T-helper 1 cell treated with Interleukin-12 subunit alpha and Interleukin-12 subunit beta and Interleukin-4 antibody, amounts not matched to agents 30 μg/mL and 1 μg/mL, for 36 hours (primary cell): Measurements from ENCODE around the gene PRDM1.
A peak's percentile ranks its signal among the peaks of the same experiment; 100 is the strongest.

Experiments
- H3K27ac Mint-ChIP-seq: one replicate; pipeline ENCODE4 v1.8.0; 2021; ENCODE audit warnings: mild to moderate bottlenecking, mixed read lengths
- H3K27me3 Mint-ChIP-seq: one replicate; pipeline ENCODE4 v1.8.0; 2021; ENCODE audit warnings: low read depth, mixed read lengths
- H3K36me3 Mint-ChIP-seq: one replicate; pipeline ENCODE4 v1.8.0; 2021; ENCODE audit warnings: low read depth, mixed read lengths
- H3K4me1 Mint-ChIP-seq: one replicate; pipeline ENCODE4 v1.8.0; 2021; ENCODE audit warnings: low read depth, mixed read lengths
- H3K4me3 Mint-ChIP-seq: one replicate; pipeline ENCODE4 v1.8.0; 2021; ENCODE audit warnings: mild to moderate bottlenecking, moderate library complexity, mixed read lengths
- H3K9me3 Mint-ChIP-seq: one replicate; pipeline ENCODE4 v1.8.0; 2021; ENCODE audit warnings: mixed read lengths

The PRDM1 gene

DNA sequence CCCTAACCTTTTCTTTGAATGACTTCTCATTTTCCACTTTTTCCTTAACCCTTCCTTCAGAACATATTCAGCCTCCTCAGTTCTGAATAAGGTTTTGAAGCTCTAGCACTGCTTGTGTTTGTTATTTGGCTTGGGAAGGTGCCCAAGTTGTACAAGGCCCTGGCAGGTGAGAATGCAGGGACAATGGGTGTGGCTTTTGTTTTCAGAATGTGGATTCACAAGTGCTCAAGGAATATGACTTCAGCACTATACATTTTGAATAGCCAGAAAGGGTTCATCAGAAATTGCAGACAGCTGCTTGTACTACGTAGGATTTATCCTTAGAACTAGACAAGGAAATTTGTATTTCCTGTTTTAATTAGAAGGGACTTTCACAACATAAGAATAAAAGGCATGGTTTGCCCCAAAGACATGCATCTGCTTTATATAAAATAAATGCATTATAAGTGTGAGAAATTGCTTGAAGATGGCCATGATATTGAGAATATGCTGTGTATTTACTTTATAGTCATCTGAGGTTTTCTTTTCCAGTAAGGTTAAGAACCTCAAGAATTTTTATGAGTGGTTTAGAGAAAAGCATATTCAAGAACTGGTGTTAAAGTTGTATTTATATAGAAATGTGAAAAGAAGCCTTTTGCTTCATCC, 29.3 kb upstream of the PRDM1 start:
- no peaks in the 10 kb centered on the region for H3K27me3 Mint-ChIP-seq
- H3K4me1 Mint-ChIP-seq, result peaks cover 12% of the 10 kb centered on the region
- H3K9me3 Mint-ChIP-seq, result no peaks in the 10 kb centered on the region
- H3K4me3 Mint-ChIP-seq, result peak overlapping the region; percentile 7
- peaks cover 5% of the 10 kb centered on the region for H3K36me3 Mint-ChIP-seq
- no peak overlapping the region for H3K27ac Mint-ChIP-seq

DNA sequence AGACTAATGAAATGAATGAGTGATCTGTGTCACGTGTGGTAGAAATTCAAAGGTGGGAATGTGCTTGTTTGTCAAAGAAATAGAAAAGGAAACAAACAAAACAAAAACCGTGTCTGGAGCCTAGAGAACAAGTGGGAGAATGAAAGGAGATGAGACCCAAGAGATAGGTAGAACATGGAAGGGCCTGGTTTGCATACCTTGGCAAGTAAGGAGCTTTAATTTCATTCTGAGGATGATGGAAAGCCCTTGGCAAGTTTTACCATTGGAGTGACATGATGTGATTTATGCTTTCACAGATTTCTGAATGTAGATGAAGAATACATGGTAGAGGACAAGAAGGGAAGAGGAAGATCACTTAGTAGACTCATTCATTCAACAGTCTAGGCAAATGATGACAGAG, 26.8 kb upstream of the PRDM1 start:
- no peaks in the 10 kb centered on the region for H3K27me3 Mint-ChIP-seq
- H3K27ac Mint-ChIP-seq, result no peak overlapping the region
- no peaks in the 10 kb centered on the region for H3K9me3 Mint-ChIP-seq
- peaks cover 15% of the 10 kb centered on the region for H3K4me1 Mint-ChIP-seq
- peaks cover 3% of the 10 kb centered on the region for H3K36me3 Mint-ChIP-seq
- H3K4me3 Mint-ChIP-seq, result no peak overlapping the region

DNA sequence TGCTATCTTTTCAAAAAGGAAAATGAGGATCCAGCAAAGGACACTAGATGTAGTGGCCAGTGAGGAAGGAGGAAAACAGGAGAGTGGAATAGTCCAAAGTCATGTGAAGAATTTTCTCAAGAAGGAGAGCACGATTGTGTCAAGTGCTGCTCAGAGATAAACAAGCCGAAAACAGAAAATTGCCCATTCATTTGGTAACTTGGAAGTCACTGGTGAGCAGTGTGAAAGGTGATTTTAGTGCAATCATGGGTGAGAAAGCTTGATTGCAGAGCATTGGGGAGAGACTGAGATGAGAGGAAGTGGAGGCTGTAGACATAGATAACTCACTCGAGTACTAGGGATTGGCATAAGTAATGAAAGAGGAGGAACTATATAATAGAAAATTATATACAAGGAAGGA, 26.0 kb upstream of the PRDM1 start:
- H3K9me3 Mint-ChIP-seq, result no peaks in the 10 kb centered on the region
- no peak overlapping the region for H3K4me3 Mint-ChIP-seq
- no peak overlapping the region for H3K27ac Mint-ChIP-seq
- peaks cover 18% of the 10 kb centered on the region for H3K4me1 Mint-ChIP-seq
- H3K27me3 Mint-ChIP-seq, result no peaks in the 10 kb centered on the region
- peaks cover 3% of the 10 kb centered on the region for H3K36me3 Mint-ChIP-seq

DNA sequence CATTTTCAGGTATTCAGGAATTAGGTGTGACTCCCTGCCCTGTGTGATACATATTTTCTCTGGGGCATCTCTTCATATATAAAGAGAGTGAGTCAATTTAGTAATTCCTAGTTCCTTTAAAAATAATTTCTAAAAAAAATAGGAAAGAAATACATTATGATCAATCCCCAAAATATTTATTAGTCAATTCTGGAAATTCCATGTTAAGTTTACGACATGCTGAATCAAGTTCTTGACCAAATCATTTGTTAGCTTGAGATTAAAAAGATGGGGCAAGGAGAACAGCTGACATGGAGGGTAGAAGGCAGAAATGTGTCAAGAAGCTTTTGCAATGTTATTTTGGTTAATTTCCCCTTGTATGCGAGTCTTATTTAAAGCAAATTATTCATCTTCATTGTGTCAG, 22.7 kb upstream of the PRDM1 start:
- H3K9me3 Mint-ChIP-seq, result no peaks in the 10 kb centered on the region
- no peak overlapping the region for H3K4me3 Mint-ChIP-seq
- peaks cover 6% of the 10 kb centered on the region for H3K4me1 Mint-ChIP-seq
- peaks cover 2% of the 10 kb centered on the region for H3K36me3 Mint-ChIP-seq
- peaks cover 12% of the 10 kb centered on the region for H3K27me3 Mint-ChIP-seq
- H3K27ac Mint-ChIP-seq, result no peak overlapping the region

DNA sequence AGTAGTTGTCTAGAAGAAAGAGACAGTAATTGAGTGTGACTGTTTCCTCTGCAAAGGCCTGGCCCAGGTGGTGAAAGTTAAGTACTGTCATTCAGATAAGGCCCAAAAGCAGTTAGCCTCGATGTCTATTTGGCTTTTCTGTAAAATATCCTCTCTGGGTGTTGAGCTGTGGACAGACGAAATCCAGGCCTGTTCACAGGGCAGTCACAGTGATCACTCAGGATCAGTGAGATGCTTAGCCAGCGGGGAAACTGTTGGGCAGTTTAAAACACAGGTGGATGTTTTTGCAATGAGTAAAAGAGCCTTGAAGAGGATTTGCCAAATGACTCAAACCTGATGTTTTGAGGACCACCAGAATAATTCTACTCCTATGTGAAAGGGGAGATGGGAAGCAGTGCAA, 22.0 kb upstream of the PRDM1 start:
- H3K27ac Mint-ChIP-seq, result no peak overlapping the region
- H3K36me3 Mint-ChIP-seq, result peaks cover 2% of the 10 kb centered on the region
- H3K9me3 Mint-ChIP-seq, result no peaks in the 10 kb centered on the region
- peaks cover 16% of the 10 kb centered on the region for H3K27me3 Mint-ChIP-seq
- H3K4me1 Mint-ChIP-seq, result peaks cover 6% of the 10 kb centered on the region
- H3K4me3 Mint-ChIP-seq, result no peak overlapping the region

DNA sequence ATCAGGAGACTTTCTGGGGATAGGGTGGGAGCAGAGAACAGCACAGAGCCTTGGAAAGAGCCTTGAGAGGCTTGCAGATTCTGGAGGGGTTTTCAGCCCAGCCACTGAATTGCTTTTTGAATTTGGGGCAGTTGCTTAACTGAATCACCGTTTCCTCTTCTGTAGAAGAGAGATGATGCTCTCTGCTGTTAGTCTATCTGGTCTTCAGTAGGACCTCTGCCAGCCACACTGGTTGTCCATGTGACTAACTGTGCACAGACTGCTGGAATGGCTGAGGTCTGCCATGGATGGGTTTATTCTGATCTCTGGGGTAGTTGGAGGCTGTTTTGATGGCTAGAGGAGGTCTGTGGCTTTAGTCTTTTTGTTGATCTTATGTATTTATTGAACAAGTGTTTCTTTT, 21.4 kb upstream of the PRDM1 start:
- no peak overlapping the region for H3K4me3 Mint-ChIP-seq
- no peak overlapping the region for H3K27ac Mint-ChIP-seq
- H3K36me3 Mint-ChIP-seq, result peaks cover 2% of the 10 kb centered on the region
- peaks cover 6% of the 10 kb centered on the region for H3K4me1 Mint-ChIP-seq
- H3K27me3 Mint-ChIP-seq, result peaks cover 20% of the 10 kb centered on the region
- H3K9me3 Mint-ChIP-seq, result no peaks in the 10 kb centered on the region

DNA sequence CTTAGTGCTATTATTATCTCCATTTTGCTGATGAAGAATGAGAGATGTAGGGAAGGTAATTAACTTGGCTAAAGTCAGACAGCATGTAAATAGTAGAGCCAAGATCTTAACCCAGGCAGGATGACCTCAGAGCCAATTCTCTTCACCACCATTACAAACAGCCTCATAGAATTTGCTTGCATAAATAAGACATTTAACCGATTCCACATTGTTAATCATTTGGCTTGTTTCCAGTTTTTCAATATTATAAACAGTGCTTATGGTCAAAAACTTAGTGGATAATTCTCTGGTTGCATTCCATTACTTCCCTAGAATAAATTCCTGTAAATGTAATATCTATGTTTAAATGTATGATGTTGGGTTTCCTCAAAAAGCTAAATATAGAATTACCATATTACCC, 19.1 kb upstream of the PRDM1 start:
- Mint-ChIP-seq H3K4me1 (peaks cover 6% of the 10 kb centered on the region), H3K4me3 (no peak overlapping the region), H3K36me3 (peaks cover 4% of the 10 kb centered on the region), H3K27me3 (peaks cover 32% of the 10 kb centered on the region), H3K27ac (no peak overlapping the region), H3K9me3 (no peaks in the 10 kb centered on the region)

DNA sequence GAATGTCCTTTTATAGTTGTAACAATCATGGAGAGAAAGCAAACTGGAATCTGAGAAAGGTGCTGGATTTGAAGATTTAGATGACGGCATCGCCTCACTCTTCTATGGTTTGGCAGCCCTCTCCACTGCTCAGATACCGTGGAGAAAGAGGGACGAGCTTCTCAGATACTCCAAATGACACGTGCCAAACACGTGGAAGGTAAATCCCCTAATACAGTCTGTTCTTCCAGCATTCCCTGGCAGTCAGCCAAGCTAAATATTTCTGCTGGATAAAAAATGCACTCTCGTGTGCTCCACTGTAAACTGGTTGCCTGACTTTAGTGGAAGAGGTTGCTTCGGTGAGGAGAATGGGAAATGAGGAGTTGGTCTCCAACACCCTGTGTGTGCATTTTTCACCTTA, 16.7 kb upstream of the PRDM1 start:
- Mint-ChIP-seq H3K4me1 (peaks cover 3% of the 10 kb centered on the region), H3K9me3 (no peaks in the 10 kb centered on the region), H3K4me3 (no peak overlapping the region), H3K36me3 (peaks cover 4% of the 10 kb centered on the region), H3K27ac (no peak overlapping the region), H3K27me3 (peaks cover 32% of the 10 kb centered on the region)

DNA sequence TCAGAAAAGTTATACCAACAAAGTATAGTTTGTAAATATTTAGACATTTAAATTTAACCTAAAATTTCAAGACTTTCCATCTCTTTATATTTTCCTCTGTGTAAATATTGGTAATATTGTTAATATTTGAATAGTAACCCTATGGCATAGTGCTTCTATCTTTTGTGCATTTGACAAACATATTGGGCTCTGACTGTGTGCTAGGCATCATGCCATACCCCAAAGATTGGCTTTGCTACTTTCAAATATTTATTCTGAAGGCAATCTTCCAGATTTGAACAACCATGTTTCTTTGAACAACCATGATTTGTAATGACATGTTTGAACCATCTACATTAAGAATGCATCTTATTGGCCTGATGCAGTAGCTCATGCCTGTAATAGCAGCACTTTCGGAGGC, 15.5 kb upstream of the PRDM1 start:
- H3K36me3 Mint-ChIP-seq, result peaks cover 4% of the 10 kb centered on the region
- H3K4me1 Mint-ChIP-seq, result no peaks in the 10 kb centered on the region
- H3K27ac Mint-ChIP-seq, result no peak overlapping the region
- no peaks in the 10 kb centered on the region for H3K9me3 Mint-ChIP-seq
- no peak overlapping the region for H3K4me3 Mint-ChIP-seq
- peaks cover 32% of the 10 kb centered on the region for H3K27me3 Mint-ChIP-seq

DNA sequence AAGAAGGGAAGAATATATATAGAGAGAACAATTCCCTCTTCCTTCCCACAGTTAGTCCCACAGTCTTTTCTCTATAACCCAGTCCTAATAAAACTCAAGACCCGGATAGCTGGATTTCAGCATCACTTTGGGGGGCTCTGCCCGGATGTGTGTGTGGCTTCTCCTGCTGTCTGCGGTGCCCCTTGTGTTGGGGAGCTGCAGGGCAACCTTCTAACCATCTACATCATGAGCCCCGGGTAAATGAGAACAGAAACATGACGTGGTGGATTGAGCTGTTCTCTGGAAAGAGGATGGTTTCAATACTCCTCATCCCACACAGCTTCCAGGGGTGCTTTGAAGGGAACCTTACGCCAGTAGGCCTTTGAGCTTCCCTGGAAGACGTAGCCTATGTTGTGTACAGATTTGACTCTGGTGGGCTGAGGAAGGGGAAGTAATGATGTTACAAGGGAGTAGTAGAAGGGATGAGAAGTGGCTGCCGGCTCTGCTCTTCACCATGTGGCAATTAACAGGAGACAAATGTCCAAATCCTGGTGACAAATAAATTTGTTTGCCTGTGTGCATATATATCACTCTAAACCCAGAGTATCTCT, 13.5 kb upstream of the PRDM1 start:
- Mint-ChIP-seq H3K27ac (no peak overlapping the region), H3K4me3 (no peak overlapping the region), H3K27me3 (peaks cover 24% of the 10 kb centered on the region), H3K9me3 (no peaks in the 10 kb centered on the region), H3K36me3 (peaks cover 2% of the 10 kb centered on the region), H3K4me1 (peaks cover 2% of the 10 kb centered on the region)

DNA sequence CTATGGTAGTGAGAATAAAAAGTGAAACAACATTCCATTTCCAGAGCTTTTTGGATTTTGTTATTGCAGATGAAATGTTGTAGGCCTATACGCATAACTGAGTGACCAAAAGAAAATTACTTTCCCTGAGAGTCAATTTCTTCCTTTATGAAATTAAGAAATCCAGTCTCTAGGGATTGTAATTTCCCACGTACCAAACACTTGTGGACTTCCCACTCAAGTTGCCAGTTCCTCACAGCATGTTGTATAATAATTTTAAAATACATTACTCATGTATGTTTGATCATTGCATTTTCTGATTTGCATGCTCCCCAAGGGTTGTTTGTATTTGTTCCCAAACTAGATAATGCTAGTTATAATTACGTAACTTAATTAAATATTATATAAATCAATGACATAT, 12.0 kb upstream of the PRDM1 start:
- Mint-ChIP-seq H3K4me1 (peaks cover 5% of the 10 kb centered on the region), H3K36me3 (peaks cover 5% of the 10 kb centered on the region), H3K4me3 (no peak overlapping the region), H3K9me3 (no peaks in the 10 kb centered on the region), H3K27me3 (peaks cover 16% of the 10 kb centered on the region), H3K27ac (no peak overlapping the region)

DNA sequence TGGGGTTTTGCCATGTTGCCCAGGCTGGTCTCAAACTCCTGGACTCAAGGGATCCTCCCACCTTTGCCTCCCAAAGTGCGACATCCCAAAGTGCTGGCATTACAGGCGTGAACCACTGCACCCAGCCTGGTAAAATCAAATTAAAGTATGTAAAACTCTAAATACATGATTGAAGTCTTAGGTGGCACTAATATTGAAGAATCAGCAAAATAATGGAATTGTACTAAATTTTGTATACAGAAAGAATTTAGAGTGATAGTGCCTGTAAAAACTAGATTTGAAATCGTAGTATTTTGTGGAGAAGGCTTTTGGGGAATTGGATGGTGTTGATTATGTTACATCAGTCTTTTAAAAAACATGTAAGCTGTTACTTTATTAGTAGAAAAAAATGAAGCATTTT, 10.0 kb upstream of the PRDM1 start:
- Mint-ChIP-seq H3K27me3 (no peaks in the 10 kb centered on the region), H3K27ac (no peak overlapping the region), H3K9me3 (no peaks in the 10 kb centered on the region), H3K36me3 (peaks cover 3% of the 10 kb centered on the region), H3K4me1 (peaks cover 8% of the 10 kb centered on the region), H3K4me3 (no peak overlapping the region)

DNA sequence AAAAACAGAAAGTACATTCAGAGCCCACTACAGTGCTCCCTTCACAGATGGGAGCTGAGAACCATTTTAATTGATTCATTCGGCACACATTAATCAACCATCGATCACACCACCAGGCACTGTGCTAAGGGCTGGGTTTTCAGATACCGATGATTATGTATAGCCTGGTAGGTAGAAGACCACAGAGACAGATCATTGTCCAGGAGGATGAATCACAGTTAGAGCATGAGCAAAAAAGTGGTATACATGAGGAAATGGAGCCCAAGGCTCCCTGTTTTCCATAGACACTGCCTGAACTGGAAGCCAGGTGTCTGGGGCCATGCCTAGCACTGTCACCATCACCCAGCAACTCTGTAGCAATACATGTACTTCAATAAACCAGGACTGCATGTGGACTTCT, 9.0 kb upstream of the PRDM1 start:
- Mint-ChIP-seq H3K9me3 (no peaks in the 10 kb centered on the region), H3K4me3 (no peak overlapping the region), H3K4me1 (peaks cover 14% of the 10 kb centered on the region), H3K36me3 (peaks cover 6% of the 10 kb centered on the region), H3K27ac (no peak overlapping the region), H3K27me3 (no peaks in the 10 kb centered on the region)

DNA sequence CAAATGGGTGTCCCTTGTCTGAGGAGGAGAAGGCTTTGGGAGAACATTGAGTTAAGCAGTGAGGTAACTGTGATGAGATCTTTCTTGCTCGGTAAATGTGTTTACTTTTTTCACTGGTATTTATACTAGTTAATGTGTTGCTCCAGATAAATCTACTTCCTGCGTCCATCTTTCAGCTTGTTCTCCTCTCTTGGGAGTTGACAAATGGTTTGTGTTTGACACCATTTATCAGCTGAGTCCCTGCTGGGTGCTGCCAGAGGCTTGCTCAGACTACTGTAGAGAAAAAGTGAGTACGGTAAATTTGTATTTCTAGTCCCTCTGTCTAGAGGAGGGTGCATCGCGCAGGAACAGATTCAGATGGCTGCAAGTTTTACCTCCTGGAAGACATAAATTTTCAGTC, 8.3 kb upstream of the PRDM1 start:
- Mint-ChIP-seq H3K4me3 (no peak overlapping the region), H3K4me1 (peaks cover 20% of the 10 kb centered on the region), H3K27ac (no peak overlapping the region), H3K9me3 (no peaks in the 10 kb centered on the region), H3K36me3 (peaks cover 7% of the 10 kb centered on the region), H3K27me3 (no peaks in the 10 kb centered on the region)

DNA sequence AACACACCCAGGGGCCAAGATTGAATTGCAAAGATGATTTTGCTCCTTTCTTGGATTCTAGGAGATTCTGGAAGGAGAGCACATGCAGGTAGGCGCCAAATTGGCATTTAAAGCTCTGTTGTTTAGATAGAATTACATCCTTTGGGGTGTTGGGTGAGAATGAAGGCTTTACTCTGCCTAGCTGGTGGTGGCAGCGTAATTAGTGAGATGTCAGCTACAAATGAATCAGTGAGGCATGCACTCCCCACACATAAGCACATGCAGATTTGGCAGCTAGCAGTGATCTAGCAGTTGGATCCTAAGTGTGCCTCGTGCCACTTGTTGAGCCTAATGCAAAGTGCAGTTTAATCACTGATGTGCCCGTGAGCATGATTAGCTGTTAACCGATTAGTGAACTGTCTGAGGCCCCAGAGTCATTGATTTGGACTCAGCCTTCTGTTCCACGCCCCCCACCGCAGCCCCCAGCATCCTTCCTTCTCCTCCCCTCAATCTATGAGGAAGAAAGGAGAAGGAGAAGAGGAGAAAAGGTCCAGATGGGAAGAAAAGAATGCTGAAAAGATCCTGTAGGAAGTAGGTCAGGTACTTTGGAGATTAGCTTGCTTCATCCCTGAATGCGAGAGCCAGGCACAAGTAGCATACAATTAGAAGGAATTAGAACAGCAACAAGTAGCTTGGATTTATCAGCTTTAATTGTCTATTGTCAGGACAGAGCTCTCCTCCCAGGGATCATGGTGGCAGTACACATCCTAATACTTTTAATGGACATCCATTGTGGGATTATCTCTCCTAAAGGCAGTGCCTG, 6.0 kb upstream of the PRDM1 start:
- Mint-ChIP-seq H3K36me3 (peaks cover 16% of the 10 kb centered on the region), H3K27me3 (no peaks in the 10 kb centered on the region), H3K9me3 (no peaks in the 10 kb centered on the region), H3K4me3 (no peak overlapping the region), H3K4me1 (peaks cover 40% of the 10 kb centered on the region), H3K27ac (no peak overlapping the region)
